Liver (tissue), 9 donors: ENCODE measurements around the gene NKD1. TPM values are rescaled to one million over a fixed set of nuclear protein-coding genes. Genes with fewer than 3 reads are reported as not detected.

ENCODE experiments used
- DNase-seq: peaks from one replicate; pipeline ENCODE4 v3.0.0-alpha.2; 2017; ENCODE audit warnings: low spot score
- H3K27ac ChIP-seq, 2 donors: one replicate each; pipeline ENCODE4 v1.7.0; 2013; ENCODE audit warnings: inconsistent platforms in 2 of 2, low read length in 2 of 2, control low read depth in 1 of 2, low read depth in 1 of 2, mild to moderate bottlenecking in 1 of 2
- H3K27me3 ChIP-seq, 4 donors: one replicate each; pipeline versions ENCODE4 v1.6.1 to v1.7.0; 2013; ENCODE audit warnings: low read length in 3 of 4, inconsistent platforms in 1 of 4, mild to moderate bottlenecking in 1 of 4, moderate library complexity in 1 of 4; ENCODE audit not compliant: control insufficient read depth in 4 of 4, insufficient read depth in 4 of 4
- H3K36me3 ChIP-seq, 4 donors: one replicate each; pipeline versions ENCODE4 v1.6.1 to v1.7.0; 2013; ENCODE audit warnings: low read length in 3 of 4, mild to moderate bottlenecking in 3 of 4, low read depth in 1 of 4, moderate library complexity in 1 of 4; ENCODE audit not compliant: control insufficient read depth in 4 of 4, insufficient read depth in 3 of 4
- H3K4me1 ChIP-seq, 4 donors: one replicate each; pipeline versions ENCODE4 v1.6.1 to v1.7.0; 2013; ENCODE audit warnings: low read length in 3 of 4, mild to moderate bottlenecking in 3 of 4, moderate library complexity in 1 of 4; ENCODE audit not compliant: control insufficient read depth in 4 of 4, insufficient read depth in 4 of 4
- H3K4me3 ChIP-seq, 3 donors: one replicate each; pipeline versions ENCODE4 v1.6.1 to v1.7.0; 2013; ENCODE audit warnings: low read length in 3 of 3, control low read depth in 1 of 3, low read depth in 1 of 3, mild to moderate bottlenecking in 1 of 3
- H3K9ac ChIP-seq, 2 donors: one replicate each; pipeline ENCODE4 v1.7.0; 2013; ENCODE audit warnings: low read length in 2 of 2, mild to moderate bottlenecking in 2 of 2, moderate library complexity in 2 of 2, control low read depth in 1 of 2, low read depth in 1 of 2
- H3K9me3 ChIP-seq, 4 donors: one replicate each; pipeline versions ENCODE4 v1.6.1 to v1.7.0; 2013; ENCODE audit warnings: low read length in 3 of 4; ENCODE audit not compliant: control insufficient read depth in 4 of 4
- ATF3 ChIP-seq: IDR thresholded peaks from 2 replicates; pipeline ENCODE4 v1.6.1; 2016; ENCODE audit warnings: antibody characterized with exemption
- CTCF ChIP-seq: fragments of 150-350 bp; IDR thresholded peaks from 2 replicates; pipeline ENCODE4 v1.5.1; 2017; ENCODE audit warnings: improper control_type of control experiment, low read depth, low read length; ENCODE audit not compliant: missing input control
- EGR1 ChIP-seq, 2 donors: IDR thresholded peaks; 2 replicates each; pipeline ENCODE4 v1.6.1; 2016 to 2018; ENCODE audit warnings: antibody characterized with exemption in 2 of 2, low read depth in 2 of 2
- FOXA1 ChIP-seq: IDR thresholded peaks from 2 replicates; pipeline ENCODE4 v1.6.1; 2016; ENCODE audit warnings: antibody characterized with exemption
- FOXA2 ChIP-seq: IDR thresholded peaks from 2 replicates; pipeline ENCODE4 v1.6.1; 2016; ENCODE audit warnings: antibody characterized with exemption
- GABPA ChIP-seq, 2 donors: IDR thresholded peaks in 1 of 2; conservative IDR thresholded peaks in 1 of 2; 2 replicates each; pipeline ENCODE4 v1.6.1; 2016; ENCODE audit warnings: antibody characterized with exemption in 2 of 2, mild to moderate bottlenecking in 1 of 2, moderate library complexity in 1 of 2
- HNF4A ChIP-seq, 2 donors: conservative IDR thresholded peaks; 2 replicates each; pipeline ENCODE4 v1.6.1; 2016; ENCODE audit warnings: antibody characterized with exemption in 2 of 2, mild to moderate bottlenecking in 2 of 2
- HNF4G ChIP-seq: IDR thresholded peaks from 2 replicates; pipeline ENCODE4 v1.6.1; 2016; ENCODE audit warnings: antibody characterized with exemption
- JUND ChIP-seq, 2 donors: IDR thresholded peaks; 2 replicates each; pipeline ENCODE4 v1.6.1; 2016; ENCODE audit warnings: antibody characterized with exemption in 2 of 2
- MAX ChIP-seq: IDR thresholded peaks from 2 replicates; pipeline ENCODE4 v1.6.1; 2016; ENCODE audit warnings: antibody characterized with exemption
- NR2F2 ChIP-seq: IDR thresholded peaks from 2 replicates; pipeline ENCODE4 v1.6.1; 2016; ENCODE audit warnings: antibody characterized with exemption
- RAD21 ChIP-seq, 2 donors: IDR thresholded peaks; 2 replicates each; pipeline ENCODE4 v1.6.1; 2016; ENCODE audit warnings: antibody characterized with exemption in 2 of 2, mild to moderate bottlenecking in 2 of 2
- REST ChIP-seq: IDR thresholded peaks from 2 replicates; pipeline ENCODE4 v1.6.1; 2016; ENCODE audit warnings: antibody characterized with exemption, mild to moderate bottlenecking
- RXRA ChIP-seq, 2 donors: IDR thresholded peaks; 2 replicates each; pipeline ENCODE4 v1.6.1; 2017 to 2018; ENCODE audit warnings: antibody characterized with exemption in 2 of 2, mild to moderate bottlenecking in 1 of 2
- SP1 ChIP-seq: IDR thresholded peaks from 2 replicates; pipeline ENCODE4 v1.6.1; 2018; ENCODE audit warnings: antibody characterized with exemption, mild to moderate bottlenecking
- TAF1 ChIP-seq: conservative IDR thresholded peaks from 2 replicates; pipeline ENCODE4 v1.6.1; 2016; ENCODE audit warnings: antibody characterized with exemption, mild to moderate bottlenecking
- YY1 ChIP-seq: IDR thresholded peaks from 2 replicates; pipeline ENCODE4 v1.6.1; 2016; ENCODE audit warnings: antibody characterized with exemption, mild to moderate bottlenecking
- ZBTB33 ChIP-seq: IDR thresholded peaks from 2 replicates; pipeline ENCODE4 v1.6.1; 2016; ENCODE audit warnings: antibody characterized with exemption
- WGBS: extraction: QIAGEN DNeasy Blood & Tissue Kit; methylation state at CpG from one replicate; pipeline ENCODE4 v1.1.7; 2013; 5-methylcytosine and 5-hydroxymethylcytosine counted together
- polyA plus RNA-seq, 2 donors: library from polyadenylated mRNA; stranded (reverse) in 1 of 2; unstranded in 1 of 2; fragments of 200-250 nt in 1 of 2; fragments of >200 nt in 1 of 2; fragmentation: Nextera tagmentation in 1 of 2; extraction: Ambion mirVana in 1 of 2; gene quantifications; one replicate each; pipeline versions ENCODE4 v1.2.1 to v1.2.3, GENCODE V29; 2013 to 2015
- total RNA-seq, 2 donors: library from RNA; depleted of rRNA; stranded (reverse); fragments of >200 nt; gene quantifications; one replicate each; pipeline ENCODE4 v1.2.3, GENCODE V29; 2014
- donor health status: healthy.
- donor health status: healthy.
- donor health status: healthy.
- donor health status: healthy.
- donor health status: healthy.

Gene NKD1
- total and polyA plus RNA-seq, 4 donors, result 0.28 to 3.5 (median 0.85) TPM

- no peak for TF ChIP-seq RXRA (IDR thresholded peaks at IDR 0.05)
- no peak for TF ChIP-seq ATF3
- no peak for TF ChIP-seq EGR1 (IDR thresholded peaks at IDR 0.05; ENCODE audit: low read depth in 2 of 2)
- TF ChIP-seq FOXA2, result no peak
- no peak for TF ChIP-seq HNF4G
- no peak for TF ChIP-seq GABPA (IDR thresholded peaks at IDR 0.05 in 1 of 2, conservative IDR thresholded peaks at IDR 0.05 in 1 of 2)
- TF ChIP-seq SP1, result no peak
- no peak for TF ChIP-seq TAF1
- no peak for TF ChIP-seq NR2F2
- no peak for TF ChIP-seq YY1
- no peak for TF ChIP-seq JUND (IDR thresholded peaks at IDR 0.05)
- no peak for TF ChIP-seq ZBTB33
- TF ChIP-seq CTCF, result no peak
- no peak for TF ChIP-seq HNF4A (conservative IDR thresholded peaks at IDR 0.05)
- TF ChIP-seq MAX, result no peak
- no peak for TF ChIP-seq RAD21 (IDR thresholded peaks at IDR 0.05)
- TF ChIP-seq FOXA1, result no peak
- TF ChIP-seq REST, result no peak
- H3K9ac ChIP-seq, result no peak overlapping the region
- H3K4me1 ChIP-seq, result no peaks in the 10 kb centered on the region
- no peaks in the 10 kb centered on the region for H3K27me3 ChIP-seq
- H3K9me3 ChIP-seq, result no peaks in the 10 kb centered on the region
- no peak overlapping the region for H3K4me3 ChIP-seq
- no peaks in the 10 kb centered on the region for H3K36me3 ChIP-seq
- H3K27ac ChIP-seq, result no peak overlapping the region
- WGBS, result 97% methylated on average over 8 of the region's 8 CpGs
- DNase-seq, result no peak
Observed at GRCh38 chr16:50580180-50580798, 32.1 kb downstream of the NKD1 start.
